Stomach (tissue), 4 donors: ENCODE data around the gene ANKRD55.
"Not testable (repeated sequence)": the region's sequence is repeated elsewhere in the genome, so short reads cannot be mapped to it uniquely, and the experiment has no call there.

Source experiments
- POLR2A ChIP-seq, 4 donors: fragments of 450-650 bp; IDR thresholded peaks; one replicate each; pipeline ENCODE4 v1.6.1; 2016; ENCODE audit warnings: antibody characterized with exemption in 4 of 4, control low read depth in 2 of 4, mild to moderate bottlenecking in 1 of 4, moderate library complexity in 1 of 4
- TF ChIP-seq, protein P1 (sequence below), 7 experiments: fragments of 450-650 bp in 4 of 7; fragments of 200-600 bp in 3 of 7; sonication (generic) in 3 of 7; IDR thresholded peaks; one replicate each; pipeline ENCODE4 v1.5.1; 2016 to 2019; ENCODE audit warnings: antibody characterized with exemption in 7 of 7, control low read depth in 2 of 7, mild to moderate bottlenecking in 1 of 7

DNA sequence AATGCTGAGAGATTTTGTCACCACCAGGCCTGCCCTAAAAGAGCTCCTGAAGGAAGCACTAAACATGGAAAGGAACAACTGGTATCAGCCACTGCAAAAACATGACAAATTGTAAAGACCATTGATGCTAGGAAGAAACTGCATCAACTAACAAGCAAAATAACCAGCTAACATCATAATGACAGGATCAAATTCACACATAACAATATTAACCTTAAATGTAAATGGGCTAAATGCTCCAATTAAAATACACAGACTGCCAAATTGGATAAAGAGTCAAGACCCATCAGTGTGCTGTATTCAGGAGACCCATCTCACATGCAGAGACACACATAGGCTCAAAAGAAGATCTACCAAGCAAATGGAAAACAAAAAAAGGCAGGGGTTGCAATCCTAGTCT lies 9.8 kb downstream of the ANKRD55 start:
- TF ChIP-seq, protein P1, sequence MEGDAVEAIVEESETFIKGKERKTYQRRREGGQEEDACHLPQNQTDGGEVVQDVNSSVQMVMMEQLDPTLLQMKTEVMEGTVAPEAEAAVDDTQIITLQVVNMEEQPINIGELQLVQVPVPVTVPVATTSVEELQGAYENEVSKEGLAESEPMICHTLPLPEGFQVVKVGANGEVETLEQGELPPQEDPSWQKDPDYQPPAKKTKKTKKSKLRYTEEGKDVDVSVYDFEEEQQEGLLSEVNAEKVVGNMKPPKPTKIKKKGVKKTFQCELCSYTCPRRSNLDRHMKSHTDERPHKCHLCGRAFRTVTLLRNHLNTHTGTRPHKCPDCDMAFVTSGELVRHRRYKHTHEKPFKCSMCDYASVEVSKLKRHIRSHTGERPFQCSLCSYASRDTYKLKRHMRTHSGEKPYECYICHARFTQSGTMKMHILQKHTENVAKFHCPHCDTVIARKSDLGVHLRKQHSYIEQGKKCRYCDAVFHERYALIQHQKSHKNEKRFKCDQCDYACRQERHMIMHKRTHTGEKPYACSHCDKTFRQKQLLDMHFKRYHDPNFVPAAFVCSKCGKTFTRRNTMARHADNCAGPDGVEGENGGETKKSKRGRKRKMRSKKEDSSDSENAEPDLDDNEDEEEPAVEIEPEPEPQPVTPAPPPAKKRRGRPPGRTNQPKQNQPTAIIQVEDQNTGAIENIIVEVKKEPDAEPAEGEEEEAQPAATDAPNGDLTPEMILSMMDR (IDR thresholded peaks at IDR 0.05), result not testable (repeated sequence)
- TF ChIP-seq POLR2A (IDR thresholded peaks at IDR 0.05), result not testable (repeated sequence)
